NCI-H524 treated with DMSO at 0.1 percent for 48 hours (cell line): ENCODE results near the gene GIMAP5.

Experiments
- DNase-seq: peaks from one replicate; lab custom pipeline; 2025; lab: John Stamatoyannopoulos, UW

The GIMAP5 gene

DNA sequence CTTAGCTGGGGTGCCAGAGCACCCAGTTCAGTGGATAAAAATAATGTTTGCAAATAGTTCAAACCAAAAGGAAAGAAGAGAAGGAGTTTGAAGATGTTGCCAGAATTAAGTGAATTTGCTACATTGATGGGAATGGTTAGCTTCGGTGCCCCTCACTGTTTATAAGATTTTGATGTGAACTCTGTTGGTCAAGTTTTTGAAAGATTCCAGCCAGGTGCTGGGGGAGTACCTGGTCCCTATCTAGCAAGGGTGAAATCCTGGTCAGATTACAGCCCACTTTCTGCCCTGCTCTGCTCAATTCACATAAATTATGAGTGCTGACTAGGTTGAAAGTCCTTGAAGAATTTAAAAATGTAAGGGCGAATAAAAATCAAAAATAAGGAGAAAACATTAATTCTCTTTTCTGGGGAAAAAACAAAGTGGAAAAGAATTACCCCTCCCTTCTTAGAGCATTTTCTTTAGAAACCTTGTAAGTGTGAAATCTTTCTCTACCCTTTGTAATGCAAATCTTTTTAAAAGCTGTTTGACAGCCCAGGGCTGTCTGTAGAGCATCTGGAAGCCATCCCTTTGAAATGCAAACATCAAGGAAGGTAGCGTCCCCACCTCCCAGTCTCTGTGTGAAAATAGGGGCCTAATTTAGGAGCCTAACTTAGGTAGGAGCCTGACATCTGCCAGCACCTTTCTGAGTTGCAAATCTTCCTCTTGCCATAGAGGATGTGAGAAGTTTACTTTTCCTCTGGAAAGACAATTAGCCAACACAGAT, 1.4 kb upstream of the GIMAP5 start:
- DNase-seq, result no peak

DNA sequence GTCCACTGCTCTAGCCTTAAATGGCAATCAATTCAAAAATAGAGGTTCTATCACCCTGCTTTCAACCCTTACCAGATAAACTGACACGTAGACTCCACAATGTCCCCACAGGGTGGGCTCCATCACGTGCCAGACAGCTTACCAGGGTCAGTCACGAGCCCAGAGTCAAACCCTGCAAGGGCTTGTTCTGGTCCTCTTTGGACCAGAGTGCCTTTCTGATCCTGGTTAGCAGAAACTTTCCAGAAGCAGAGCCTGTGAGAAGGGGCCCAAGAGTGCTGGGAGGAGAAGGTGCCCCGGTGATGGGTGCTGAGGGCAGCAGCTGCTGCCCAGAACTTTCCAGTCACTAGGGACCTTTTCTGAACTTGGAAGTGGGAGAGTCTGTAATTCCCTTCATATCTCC, 354 bp upstream of the GIMAP5 start:
- DNase-seq, result no peak

DNA sequence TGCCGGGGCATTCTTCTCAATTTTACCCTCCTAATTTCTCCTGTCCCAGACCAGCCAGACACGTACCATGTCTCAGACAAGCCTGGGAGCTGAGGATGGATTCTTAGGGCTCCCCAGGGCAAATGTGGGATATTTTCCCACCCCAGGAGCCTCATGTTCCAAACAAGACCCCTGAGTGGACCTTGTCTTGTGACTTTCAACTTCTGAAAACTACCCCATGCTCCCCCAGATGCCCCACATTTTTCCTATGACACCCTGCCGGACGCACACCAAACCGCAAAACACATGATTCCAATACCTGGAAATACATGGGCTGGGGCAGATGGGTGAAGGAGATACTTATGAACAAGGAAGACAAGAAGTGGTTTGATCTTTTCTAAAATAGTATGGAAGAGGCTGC, 874 bp downstream of the GIMAP5 start:
- no peak for DNase-seq

DNA sequence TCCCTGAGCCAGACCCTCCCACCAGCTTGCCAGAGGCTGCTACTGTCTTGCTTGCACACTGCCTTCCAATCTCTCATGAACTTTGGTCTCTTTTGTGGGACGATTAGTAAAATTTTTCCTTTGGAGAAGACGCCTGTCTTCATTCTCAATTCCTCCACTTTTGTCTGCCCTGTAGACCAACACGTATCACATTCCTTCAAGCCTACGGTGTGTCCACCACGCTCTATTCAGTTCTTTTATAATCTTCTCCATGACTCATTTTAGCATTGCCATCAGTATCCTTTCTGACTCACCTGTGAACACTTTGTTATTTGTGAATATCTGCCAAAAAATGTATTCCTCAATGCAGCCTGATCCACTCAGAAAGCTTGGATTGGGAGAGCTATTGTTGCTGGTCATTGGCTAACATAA, 1.4 kb downstream of the GIMAP5 start:
- DNase-seq, result no peak

DNA sequence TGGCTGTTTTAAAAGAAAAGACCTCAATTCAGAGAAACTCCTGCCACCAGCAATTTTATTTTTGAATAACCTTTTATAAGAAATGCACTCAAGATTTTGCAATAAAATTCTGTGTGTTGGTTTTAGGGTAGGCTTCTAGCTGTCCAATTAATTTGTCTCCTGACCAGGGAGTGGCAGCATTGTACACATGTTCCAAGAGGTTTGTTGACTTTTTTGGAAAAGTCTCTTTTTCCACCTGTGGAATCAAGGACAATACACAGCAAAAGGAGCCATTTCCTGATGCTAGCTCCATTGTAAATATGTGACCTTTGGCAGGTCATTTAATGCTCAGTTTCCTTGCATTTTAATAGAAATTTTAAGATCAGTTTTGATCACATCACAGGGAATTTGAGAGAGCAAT, 1.8 kb downstream of the GIMAP5 start:
- DNase-seq, result no peak

DNA sequence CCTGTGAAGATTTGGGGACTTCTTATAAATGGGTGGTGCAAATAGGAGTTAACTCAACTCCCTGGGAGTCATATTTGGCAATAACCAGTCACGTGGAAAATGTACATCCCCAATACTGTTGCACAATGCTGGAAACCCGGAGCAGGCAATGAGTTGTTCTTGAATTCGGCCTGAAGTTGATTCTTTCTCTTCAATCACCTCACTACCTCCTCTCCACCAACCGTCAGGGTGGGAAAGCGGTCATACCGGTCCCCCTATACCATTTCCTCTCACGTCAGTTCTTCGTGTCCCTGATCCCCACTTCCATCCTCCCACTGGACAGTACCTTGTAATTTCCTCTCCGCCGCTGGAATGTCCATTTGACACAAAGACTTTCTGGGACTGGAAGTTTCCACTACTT, 2.8 kb downstream of the GIMAP5 start:
- DNase-seq, result no peak

DNA sequence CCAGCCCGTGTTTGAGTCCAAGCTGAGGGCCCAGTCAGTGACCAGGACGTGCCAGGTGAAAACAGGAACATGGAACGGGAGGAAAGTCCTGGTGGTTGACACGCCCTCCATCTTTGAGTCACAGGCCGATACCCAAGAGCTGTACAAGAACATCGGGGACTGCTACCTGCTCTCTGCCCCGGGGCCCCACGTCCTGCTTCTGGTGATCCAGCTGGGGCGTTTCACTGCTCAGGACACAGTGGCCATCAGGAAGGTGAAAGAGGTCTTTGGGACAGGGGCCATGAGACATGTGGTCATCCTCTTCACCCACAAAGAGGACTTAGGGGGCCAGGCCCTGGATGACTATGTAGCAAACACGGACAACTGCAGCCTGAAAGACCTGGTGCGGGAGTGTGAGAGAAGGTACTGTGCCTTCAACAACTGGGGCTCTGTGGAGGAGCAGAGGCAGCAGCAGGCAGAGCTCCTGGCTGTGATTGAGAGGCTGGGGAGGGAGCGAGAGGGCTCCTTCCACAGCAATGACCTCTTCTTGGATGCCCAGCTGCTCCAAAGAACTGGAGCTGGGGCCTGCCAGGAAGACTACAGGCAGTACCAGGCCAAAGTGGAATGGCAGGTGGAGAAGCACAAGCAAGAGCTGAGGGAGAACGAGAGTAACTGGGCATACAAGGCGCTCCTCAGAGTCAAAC, 5.2 kb downstream of the GIMAP5 start:
- no peak for DNase-seq

DNA sequence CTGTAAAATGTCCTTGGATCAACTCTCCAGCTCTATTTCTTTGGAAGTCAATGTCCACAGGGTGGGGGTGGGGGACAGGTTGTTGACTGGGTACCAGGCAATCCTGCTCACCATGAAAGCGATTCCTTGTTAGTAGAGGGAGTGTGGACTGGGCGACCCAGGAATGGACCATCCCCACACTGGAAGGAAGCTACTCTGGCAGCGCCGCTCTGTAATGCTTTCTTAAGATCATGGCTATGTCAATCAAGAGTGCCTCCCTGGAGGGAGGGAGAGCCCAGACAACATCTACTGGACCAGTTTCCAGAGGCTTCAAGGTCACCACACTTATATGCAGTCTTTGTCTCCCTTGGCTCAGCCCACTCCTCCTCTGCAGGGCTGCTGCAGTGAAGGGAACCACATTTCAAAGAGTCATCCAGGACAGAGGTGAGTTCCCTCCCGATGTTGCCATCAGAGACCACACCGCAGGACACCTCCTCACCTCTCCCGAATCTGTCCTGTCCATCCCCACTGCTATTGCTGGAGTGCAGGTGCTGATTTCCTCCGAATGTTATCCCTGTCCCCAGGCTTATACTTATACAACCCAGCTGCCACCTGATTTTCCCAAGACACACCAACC, 6.9 kb downstream of the GIMAP5 start:
- no peak for DNase-seq

DNA sequence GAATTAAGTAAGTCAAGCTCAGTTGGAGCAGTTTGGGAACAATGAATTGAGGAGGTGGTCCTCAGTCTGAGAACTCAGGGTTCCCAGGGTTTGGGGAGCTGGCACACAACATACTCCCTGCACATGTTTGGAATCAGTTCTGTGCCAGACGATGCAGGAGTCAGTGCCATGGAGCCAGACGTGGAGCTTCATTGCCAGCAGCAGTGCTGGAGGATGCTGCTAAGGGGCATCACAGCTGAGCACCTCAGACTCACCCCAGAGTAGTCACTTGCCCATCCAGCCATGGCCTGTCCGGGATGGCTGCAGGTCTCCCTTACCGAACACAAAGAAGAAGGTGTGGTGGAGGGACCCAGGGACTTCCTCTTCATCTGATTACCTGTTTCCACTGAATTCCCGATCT, 7.9 kb downstream of the GIMAP5 start:
- no peak for DNase-seq

DNA sequence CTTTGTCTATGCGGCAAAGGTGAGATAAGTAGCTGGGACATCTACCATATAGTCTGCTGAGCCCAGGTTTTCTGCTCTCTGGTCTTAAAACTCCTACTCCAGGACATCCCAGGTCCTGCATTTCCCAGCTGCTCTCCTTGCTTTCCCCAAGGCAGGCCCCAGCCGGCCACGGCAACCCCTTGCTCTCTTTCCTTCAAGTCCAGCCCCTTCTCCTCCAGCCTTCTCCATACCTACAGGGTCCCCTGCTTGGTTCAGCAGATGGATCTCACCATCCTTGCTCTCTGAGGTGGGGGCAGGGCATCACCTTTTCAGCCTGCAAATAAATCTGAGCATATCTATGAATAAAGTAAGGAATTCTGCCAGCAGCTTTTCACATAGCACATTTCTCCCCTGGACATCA, 8.7 kb downstream of the GIMAP5 start:
- no peak for DNase-seq

DNA sequence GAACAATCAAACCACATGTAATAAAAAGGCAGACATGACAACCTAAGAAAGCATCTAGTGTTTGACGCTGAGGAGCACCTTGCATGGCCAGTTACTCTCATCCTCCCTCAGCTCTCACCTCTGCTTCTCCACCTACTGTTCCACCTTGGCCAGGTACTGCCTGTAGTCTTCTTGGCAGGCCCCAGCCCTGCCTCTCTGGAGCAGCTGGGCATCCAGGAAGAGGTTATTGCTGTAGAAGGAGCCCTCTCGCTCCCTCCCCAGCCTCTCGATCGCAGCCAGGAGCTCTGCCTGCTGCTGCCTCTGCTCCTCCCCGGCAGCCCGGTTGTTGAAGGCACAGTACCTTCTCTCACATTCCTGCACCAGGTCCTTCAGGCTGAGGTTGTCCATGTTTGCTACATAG, 9.7 kb downstream of the GIMAP5 start:
- DNase-seq, result no peak

DNA sequence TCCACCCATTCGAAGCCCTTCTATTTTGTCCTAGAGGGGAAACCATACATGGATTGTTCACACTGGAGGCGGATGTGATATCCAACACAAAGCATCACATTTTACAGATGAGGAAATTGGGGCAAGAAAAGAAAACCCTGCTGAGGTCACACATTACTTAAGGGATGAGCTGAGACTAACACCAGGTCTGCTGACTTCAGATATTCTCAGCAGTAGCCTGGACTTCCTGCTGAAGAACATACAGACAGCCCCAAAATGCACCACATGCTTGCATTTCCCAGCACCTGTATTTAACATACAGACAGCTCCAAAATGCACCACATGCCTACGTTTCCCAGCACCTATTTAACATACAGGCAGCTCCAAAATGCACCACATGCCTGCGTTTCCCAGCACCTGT, 11.2 kb downstream of the GIMAP5 start:
- no peak for DNase-seq

DNA sequence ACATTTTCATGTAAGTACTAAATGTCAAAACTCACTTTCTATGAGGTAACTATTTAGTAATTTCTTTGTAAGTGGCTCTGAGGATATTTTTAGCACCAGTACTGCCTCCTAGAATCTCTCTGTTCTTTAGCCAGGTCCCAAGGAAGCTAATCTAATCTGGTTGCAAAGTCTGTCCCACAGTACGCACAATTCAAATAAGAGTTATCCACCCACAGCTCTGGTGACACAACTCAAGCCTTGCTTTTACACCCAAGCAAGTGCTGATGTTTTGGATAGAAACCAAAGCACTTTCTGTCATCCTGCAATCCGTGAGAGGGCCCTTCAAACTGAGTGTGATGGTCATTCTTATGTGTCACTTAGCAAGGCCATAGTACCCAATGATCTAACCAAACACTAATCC, 14.5 kb downstream of the GIMAP5 start:
- no peak for DNase-seq

DNA sequence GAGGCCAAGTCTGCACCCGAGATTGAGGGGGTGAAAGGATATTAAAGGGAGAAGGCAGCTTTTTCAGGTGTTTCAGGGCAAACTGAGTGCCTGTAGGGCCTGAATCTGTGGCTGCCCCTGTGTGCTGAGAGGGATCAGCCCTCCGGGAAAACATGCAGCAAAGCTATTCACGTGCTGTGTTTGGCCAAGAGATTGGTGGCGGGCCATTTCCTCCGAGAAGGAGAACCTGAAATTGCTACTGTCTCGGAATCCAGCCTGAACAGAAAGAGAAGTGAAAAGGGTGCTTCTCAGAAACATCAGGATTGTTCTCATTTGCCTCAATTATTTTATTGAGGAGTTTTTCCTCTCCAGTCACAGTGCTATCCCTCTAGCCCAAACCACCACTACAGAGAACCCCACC, 16.0 kb downstream of the GIMAP5 start:
- DNase-seq, result no peak

DNA sequence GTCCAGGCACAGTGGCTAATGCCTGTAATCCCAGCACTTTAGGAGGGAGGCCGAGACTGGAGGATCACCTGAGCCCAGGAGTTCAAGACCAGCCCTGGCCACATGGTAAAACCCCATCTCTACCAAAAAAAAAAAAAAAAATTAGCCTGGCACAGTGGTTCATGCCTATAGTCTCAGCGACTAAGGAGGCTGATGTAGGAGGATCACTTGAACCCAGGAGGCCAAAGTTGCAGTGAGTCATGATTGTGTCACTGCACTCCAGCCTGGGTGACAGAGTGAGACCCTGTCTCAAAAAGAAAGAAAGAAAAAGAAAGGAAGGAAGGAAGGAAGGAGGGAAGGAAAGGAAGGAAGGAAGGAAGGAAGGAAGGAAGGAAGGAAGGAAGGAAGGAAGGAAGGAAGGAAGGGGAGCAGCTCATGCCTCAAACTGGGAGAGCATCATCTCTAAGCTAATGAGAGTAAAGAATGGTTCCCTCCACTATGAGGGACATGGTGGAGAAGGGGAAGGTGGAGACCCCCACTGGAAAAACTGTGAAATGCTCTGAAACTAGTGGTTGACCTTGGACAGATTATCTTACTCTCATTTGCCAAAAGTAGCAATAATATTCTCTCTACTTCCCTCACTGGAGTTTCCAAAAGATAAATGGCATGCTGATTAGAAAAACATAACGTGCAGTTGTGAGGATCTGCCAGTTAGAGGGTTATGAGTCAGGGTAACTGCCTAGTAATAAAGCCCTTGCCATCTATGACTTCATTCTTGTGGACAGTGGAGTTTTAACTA, 16.8 kb downstream of the GIMAP5 start:
- no peak for DNase-seq

DNA sequence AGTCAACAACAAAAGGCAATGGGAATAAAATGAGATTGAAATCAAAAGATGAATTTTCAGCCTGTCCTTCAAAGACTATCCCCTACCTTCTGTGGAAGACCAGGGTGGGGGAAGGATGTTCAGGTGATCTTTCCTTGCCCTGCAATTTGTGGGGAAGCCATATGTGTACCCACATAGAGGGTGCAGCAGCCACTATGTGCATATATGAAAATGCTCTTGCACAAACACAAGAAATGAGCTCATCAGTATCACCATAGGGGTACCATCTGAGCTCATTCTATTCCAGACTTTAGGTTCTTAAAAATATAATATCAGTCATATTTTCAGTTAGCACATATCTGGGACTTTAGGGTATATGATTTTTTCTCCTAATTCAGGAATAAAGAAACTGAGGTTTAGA, 17.7 kb downstream of the GIMAP5 start:
- DNase-seq, result no peak

DNA sequence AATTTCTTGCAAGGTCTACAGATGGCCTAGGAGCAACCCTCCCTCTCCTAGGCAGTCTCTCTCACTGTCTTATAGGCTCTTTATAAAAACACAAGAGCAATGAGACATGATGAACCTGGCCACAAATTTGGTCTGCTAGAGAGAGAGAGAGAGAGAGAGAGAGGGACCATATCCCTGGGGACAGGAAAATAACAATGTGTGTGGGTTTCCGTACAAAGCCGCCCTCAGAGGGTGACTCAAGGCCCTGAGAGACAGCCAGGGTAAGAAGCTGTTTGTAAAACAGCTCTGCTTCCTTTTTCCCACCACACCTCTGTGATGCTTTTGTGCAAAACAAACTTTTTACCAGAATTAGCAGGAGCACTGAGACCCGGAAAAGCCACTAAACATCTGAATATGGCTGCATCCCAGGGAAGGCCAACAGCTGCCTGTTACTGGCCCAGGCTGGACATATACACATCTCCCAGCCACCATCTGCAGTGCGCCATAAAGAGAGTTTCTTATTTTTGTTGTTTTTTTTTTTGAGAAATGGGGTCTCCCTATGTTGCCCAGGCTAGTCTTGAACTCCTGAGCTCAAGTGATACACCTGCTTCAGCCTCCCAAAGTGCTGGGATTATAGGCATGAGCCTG, 18.4 kb downstream of the GIMAP5 start:
- DNase-seq, result no peak

DNA sequence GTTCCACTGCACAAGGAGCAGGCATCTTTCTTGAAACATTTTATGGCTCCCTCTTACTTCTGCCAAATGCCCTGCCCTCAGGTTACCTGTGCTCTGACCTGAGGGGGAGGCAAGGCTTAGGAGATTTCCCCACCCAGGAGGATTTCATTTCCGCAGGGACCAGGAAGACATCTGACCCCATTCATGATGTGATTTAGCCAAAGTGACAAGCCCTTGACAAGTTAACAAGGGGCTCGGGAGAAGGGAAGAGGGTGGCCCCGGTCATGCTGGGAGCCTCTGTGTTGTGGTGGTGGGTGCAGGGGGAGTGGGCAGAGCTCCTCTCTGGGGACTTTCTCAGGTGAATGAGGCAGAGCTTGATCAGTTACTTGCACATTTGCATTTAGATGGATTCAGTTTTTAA, 18.9 kb downstream of the GIMAP5 start:
- no peak for DNase-seq

DNA sequence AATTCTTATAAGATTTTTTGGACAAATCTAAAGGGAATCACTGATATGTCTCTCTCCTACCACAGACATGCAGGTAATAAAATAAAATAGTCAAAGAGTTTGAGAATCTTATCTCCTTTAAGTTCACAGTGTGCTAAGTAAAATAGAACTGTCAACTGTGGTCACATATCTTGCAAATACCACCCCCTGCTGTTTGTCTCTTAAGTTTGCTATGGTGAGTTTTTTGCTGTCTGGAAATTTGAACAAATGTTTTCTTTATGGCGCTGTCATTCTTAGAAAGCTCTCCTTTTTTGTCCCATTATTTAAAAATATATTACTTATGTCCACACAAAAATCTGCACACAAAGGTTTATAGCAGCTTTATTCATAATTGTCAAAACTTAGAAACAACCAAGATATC, 19.6 kb downstream of the GIMAP5 start:
- DNase-seq, result no peak

DNA sequence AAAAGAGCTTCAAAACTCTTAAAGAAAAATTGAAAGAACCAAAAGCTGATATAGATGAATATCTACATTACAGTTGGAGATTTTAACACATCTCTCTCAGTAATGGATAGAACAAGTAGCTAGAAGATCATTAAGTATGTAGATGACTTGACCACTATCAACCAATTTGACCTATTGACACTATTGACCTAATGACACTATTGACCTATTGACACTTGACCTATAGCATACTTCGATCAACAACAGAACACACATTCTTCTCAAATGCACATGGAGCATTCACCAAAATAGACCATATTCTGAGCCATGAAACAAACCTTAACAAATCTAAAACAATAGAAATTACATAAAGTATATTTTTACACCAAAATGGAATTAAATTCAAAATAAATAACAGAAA, 22.3 kb downstream of the GIMAP5 start:
- no peak for DNase-seq

DNA sequence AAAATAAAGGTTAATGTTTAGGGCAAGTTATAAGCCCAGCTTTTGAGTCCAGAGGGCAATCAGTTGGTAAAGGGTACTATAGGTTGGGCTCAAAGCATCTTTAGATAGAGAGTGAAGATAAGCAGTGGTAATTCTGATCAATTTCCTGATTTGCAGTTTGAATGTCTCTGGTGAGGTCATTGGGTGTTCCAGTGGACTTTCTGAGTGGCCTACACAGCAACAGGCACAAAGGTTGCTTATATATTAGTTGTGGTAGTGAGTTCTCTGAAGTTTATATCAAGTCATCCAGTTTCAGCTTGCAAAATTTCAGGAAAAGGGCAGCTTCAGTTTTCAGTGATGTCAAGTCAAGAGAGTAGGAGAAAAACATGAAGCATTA, 29.1 kb downstream of the GIMAP5 start:
- no peak for DNase-seq

DNA sequence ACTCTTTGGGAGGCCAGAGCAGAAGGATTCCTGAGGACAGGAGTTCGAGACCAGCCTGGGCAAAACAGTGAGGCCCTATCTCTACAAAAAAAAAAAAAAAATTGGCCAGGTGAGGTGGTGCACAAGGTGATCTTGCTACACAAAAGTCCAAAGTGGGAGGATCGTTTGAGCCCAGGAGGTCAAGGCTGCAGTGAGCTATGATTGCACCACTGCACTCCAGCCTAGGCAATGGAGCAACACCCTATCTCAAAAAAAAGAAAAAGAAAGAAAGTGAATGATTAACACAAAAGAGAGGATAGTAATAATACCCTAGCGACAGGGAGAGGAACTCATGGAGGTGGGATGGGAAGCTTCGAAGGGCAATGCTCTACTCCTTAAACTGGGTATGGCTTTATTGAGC, 32.5 kb downstream of the GIMAP5 start:
- DNase-seq, result no peak
